GM19455 (cell line): ENCODE results near the gene MGAT5.

Source experiments
- ATAC-seq: cut with Tn5 transposase; IDR thresholded peaks from one replicate; pipeline ENCODE4 v1.9.1; 2021; ENCODE audit not compliant: unreplicated experiment

The MGAT5 gene

DNA sequence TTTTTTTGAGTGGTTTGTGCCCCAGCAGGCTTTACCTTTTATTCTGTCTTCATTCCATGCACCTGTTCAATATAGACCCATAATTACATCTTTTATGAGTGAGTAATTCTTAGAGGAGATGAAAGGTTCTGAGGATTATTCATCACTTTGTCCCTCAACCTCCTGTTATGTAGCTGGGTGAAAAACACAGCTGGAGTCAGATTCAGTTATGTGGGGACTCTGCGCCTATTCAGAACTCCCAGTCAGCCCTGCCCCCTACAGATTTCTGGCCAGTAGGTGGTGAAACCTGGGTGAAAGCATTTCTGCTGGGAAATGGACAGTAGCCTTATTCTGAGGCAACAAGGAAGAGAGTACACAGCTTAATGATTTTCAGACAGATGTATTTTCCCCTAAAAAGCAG is 107.8 kb downstream of the MGAT5 start:
- ATAC-seq: no peak

DNA sequence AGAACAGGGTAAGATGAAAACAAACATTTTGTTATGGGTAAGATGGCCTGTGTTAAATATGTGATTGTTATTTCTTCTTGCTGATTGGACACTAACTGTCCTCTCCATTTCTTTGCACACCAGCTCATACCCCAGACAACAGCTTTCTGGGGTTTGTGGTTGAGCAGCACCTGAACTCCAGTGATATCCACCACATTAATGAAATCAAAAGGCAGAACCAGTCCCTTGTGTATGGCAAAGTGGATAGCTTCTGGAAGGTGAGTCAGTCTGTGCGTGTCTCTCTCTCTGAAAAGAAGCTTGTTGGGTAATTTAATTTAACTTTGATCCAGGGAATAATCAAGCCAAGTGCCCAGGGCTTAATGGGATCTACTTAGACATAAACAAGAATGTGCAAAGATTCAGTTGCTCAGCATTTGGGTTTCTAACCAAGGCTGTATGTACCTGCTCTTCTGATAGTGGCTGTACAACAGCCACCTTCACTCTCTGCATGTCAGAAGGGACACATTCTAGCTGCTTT is 108.3 kb downstream of the MGAT5 start:
- no peak for ATAC-seq

DNA sequence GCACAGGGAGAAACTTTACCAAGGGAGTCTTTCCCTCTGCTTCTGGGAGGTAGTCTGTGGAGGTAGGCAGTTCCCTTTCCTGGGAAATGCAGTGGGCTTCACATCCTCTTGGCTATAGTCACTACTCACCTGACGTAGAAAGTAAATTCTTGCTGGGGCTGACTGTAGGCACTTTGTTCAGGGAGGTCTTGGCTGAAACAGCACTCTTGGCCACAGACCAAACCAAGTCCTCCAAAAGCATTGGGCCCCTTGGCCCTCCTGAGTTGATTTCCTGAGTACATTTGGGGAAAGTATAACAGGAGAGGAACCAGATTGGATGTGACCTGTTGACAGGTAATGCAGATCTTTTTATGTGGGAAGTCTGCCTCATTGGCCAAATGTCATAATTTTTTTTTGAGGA is 108.9 kb downstream of the MGAT5 start:
- no peak for ATAC-seq

DNA sequence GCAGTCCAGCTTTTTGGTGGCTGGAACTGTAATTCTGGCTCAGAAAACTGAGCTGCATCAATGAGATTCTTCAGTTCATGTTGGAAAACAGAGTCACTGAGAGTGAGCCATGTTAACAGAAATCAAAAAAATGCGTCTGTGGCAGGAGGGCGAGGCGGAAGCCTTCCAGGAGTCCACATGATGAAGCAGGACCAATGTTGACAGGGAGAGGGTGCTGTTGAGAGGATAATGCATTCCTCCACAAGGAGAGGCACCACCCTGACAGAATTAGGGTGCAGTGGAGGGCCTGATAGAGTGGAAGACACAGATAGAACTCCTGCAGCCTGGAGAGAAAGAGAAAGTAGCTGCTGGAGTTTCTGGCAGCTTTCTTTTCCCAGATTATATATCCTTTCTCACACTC is 111.5 kb downstream of the MGAT5 start:
- ATAC-seq: no peak

DNA sequence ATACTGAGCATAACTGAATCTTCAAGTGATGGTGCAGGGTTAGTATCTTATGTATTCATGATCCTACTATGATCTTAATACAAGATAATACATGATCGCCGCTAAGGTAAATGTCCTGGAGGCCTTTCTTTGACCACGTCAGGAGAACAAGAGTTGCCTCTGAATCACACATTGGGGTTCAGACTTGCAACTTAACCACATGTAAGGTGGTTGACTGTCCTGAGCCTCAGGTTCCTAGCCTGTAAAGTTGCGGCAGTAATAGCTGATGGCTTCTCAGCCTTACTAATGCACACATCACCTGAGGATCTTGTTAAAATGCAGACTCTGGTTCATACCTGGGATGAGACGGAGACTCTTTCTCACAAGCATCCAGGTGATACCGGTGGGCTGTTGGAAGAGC is 112.5 kb downstream of the MGAT5 start:
- no peak for ATAC-seq

DNA sequence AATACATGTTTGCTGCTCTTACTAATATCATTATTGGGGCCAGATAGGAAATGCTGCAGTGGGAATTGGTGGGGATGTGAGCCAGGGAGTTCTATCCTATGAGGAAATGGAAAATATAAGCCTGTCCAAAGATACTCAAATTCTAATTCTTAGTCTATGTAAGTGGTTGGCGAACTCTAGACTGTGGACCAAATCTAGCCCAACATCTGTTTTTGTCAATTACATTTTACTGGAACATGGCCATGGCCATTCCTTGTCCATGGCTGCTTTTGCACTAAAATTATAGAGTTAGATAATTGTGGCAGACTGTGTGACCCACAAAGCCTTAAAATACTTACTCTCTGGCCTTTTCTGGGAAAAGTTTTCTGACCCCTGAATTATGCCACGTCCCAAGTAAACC is 113.3 kb downstream of the MGAT5 start:
- ATAC-seq: no peak

DNA sequence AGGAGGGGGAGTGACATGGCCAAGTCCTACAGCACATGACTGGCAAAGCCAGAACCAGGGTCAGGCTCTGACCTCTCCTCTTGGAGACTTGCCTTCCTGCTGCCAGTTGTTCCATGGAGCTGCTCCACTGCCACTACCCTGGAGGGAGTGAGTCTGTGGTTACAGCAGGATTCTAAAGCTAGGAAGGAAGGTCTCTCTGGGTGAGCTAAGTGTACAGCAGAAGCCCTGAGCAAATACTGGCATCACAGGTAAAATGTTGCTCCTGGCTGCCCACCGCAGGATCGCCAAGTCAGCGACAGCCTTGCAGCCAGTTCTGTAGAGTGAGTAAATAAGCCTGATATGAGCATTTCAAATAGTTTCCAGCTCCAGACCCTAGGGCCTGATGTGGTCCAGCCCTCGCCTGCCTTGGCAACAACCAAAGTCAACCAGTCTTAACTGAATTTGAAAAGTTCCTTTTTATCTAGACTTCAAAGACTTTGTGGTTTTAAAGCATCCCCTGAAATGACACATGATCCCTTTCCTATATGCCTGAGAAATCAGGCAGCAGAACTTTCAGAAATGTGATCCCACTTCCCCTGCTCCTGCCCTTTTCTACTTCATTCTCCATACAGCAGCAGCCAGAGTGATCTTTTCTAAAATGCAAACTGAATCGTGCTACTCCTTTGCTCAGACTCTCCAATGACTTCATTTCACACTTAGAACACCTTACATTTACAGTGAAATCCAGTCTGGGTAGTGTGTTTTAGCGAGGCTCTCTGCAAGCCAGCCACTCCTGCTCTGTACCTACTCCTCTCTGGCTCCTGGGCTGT is 114.3 kb downstream of the MGAT5 start:
- no peak for ATAC-seq

DNA sequence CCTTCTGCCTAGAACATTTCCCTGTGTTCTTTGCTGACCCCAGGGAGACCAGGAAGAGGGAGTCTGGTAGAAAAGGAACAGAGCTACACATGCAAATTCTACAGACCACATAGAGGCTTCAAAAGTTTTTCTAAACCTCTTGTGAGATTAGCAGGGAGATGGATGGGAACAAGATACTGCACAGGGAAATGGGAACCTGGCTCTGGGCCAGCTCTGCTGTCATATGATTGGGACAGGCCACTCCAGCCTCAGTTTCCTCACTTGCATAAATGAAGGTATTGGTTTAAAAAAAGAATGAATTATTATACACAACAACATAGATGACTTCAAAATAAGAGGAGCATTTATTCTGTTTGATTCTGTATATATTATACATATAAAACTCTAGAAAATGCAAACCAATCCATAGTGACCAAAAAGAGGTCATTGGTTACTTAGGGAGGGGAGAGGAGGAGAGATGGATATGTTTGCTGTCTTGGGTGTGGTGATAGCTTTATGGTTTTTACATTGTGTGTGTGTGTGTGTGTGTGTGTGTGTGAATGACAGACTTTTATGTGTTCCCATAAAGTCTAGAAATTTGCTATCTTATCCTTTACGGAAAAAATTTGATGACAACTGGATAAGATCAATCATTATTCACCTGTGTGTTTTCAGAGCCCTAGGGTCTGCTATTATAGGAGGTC is 115.5 kb downstream of the MGAT5 start:
- ATAC-seq: no peak

DNA sequence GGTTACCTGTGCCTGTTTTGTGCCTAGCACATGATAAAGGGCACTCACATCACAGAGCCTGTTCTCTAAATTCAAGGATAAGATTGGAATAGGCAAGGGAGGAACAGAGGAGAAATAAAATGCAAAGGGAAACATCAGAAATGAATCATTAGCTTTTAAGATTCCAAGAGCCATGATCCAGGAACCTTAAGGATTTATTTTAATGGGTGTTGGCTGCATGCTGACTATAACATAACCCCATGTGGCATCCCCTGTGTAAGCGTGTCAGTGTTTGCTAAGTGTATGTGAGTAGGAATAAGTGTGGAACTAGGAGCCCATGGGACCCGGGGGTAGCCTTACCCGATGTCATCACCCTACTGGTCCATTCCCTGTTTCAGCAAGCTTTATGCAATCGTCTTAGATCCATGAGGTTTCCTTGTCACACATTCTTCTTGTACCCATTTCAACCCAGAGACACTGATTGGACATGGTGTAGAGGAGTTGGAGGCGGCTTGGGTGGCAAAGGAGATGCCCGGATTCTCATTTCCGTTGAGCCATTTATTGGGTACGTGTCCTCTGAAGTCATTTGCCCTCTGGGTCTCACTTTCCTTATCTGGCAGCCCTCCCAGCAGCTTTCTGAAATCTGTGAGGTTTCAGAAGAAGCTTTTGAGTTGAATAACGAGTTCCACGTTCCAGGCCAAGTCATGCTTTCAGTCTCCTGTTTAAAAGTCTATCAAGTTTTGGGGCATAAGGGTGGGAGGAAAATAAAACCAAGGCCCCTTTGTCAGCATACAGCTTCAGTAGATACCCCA is 117.0 kb downstream of the MGAT5 start:
- no peak for ATAC-seq

DNA sequence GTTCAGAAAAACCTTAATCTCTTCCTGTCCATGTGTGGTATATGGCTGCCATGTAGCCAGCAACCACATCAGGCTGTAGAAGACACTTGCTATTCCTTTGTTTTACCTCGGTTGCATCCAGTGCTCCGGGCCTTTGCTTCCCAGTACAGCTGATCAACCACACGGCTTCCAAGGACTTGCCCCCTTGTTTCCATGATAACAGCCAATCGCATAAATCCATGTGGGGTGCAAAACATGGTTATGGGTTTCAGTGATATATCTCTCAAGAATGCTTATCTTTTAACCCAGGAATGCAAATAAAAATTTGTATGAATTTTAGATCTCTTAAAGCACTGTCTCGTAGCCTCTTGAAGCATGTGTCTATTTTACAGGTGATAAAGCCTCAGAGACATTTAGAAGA is 118.3 kb downstream of the MGAT5 start:
- no peak for ATAC-seq

DNA sequence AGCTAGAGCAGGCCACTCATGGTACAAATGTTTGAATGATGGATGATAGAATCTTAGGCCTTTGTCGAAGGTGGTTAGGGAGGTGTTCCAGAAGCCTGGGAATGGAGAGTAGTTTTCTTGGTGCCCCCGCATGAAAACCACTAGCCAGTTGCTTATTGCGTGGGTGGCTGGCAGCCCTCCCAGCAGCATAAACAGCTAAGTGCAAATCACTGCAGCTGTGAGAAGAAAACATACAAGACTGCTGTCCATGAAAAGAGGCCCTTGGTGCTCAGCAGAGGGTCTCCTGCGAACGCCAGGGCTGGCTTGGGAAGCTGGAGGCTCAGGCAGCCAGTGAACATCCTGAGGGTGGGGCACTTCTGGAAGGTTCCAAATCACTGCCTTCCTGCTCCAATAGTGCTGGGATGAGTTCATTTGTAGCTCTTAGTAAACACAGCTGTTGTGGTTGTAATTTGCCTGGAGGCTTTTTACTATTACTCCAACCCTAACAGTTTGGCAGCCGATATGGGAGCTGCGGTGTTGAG is 118.8 kb downstream of the MGAT5 start:
- ATAC-seq: no peak

DNA sequence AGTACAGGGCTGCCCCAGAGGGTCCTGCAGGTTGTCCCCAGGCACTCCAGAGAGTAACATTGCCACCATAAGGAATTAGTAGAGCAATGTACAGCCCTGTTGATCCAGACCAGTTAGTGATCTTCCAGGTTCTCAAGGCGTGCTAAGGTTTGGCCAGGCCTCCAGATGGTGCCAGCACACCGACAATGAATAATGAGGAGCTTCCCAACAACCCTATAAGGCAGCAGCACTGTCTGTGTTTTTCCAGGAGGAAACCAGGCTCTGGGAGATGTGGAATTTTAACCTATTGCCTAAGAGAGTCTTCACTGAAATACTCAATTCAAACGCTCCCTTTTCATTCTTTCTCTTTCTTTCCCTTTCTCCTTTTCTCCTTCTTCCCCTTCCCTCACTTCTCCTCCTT is 122.1 kb downstream of the MGAT5 start:
- no peak for ATAC-seq

DNA sequence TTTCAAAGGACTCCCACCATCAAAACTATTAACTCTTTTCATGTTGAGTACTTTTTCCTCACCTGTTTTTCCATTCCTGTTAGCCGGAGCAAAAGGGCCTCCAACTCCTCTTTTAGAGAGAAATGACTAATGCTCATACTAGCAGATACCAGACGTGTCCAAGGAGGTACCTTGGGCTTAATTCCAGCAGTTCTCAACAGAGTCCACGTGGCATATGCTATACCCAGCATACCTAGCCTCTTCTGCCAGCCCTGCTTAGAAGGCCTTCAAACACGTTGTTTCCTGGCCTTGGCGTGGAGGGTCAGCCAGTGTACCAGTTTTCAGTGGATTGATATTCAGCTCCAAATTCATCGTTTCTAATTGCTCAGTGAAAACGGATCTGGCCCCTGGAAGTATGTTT is 123.9 kb downstream of the MGAT5 start:
- ATAC-seq: no peak

DNA sequence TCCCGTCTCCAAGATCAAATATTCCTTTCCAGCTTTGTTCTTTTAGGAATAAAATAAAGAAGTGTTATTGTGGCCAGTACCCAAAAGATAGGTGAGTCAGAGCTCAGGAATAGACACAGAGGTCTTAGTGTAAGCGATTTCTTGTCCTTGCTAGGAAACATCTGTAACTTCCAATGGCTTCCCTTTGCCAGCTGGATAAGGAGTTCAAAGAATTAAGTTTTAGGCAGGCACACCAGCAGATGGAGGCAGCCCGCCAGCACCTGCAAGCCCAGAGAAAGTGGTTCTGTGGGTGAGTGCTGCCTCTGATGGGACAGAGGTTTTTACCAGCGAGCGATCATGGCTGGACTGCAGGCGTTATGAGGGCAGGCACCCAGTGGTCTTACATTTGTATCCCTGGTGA is 125.4 kb downstream of the MGAT5 start:
- ATAC-seq: no peak

DNA sequence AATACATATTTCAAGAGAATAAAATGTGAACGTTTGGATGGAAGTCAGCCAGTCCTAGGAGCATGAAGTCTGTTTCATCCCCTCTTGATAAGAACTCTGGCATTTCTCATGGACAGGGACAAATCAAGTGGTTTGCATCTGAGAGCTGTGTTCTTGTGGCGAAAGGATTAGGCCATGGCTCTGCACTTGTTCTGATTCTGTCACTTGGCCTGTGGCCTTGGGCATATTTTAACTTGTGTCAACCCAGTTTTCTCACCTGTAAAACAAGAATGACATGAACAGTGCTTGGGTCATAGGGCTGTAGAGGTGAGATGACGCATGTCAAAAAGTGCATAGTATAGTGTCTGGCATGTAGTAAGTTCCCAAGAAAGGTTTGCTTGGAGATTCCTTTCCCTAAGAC is 125.8 kb downstream of the MGAT5 start:
- no peak for ATAC-seq

DNA sequence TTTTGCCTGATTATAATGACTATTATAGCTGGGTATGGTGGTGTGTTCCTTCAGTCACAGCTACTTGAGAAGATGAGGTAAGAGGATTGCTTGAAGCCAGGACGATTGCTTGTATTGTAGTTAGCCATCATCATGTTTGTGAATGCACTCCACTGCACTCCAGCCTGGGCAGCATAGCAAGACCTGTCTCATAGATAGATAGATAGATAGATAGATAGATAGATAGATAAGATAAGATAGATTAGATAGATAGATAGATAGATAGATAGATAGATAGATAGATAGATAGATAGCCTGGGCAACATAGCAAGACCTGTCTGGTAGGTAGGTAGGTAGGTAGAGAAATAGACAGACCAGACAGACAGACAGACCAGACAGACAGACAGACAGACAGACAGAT is 127.3 kb downstream of the MGAT5 start:
- ATAC-seq: no peak

DNA sequence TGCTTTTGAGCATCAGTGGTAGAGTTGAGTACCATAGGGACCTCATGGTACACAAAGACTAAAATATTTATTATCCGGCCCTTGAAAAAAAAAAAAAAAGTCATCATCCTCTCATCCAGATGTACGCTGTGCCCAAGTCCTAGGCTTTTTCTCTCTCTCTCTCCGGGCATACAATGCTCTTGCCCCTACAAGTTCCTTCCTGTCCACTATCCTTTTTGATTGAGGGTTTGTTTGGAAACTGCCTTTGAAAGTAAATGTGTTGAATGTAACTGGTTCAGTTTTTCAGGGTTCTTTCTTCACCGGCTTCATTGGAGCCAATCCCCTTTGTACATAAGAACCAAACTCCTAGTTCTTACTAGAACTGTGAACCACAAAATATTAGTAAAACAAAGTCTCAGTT is 130.3 kb downstream of the MGAT5 start:
- no peak for ATAC-seq

DNA sequence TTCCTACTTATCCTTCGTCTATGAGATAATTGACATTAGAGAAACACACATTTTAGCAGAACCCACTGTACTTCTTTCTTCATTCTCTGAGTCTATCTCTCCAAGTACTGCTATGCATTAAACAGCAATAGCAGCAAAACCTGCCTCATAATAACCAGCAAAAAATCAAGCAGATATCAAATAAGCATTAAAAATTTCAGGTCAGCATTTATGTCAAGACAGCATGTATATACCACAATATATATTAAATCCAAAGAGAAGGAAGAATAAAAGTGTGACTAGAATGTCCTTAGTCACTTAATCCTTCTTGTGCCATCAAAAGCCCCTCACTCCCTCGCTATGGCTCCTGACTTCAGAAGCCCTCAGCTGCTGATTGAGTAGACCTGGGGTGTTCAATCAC is 131.3 kb downstream of the MGAT5 start:
- ATAC-seq: no peak

DNA sequence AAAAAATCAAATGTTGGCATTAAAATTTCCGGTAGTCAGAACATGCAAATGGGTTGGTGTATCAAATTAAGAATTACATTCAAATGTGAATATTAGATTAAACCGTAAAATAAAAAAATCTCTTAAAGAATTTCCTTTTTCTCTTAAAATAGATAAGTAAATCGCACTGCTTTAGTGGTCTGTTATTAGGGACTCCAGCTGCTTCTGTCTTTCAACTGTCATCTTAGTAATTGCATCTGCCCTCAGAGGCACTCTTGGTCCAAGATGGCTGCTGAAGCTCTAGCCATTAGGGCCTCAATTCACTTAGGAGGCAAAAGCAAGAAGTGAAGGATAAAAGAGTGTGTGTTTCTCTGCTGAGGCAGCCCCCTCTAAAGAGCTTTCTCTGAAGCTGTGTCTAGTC is 132.4 kb downstream of the MGAT5 start:
- no peak for ATAC-seq

DNA sequence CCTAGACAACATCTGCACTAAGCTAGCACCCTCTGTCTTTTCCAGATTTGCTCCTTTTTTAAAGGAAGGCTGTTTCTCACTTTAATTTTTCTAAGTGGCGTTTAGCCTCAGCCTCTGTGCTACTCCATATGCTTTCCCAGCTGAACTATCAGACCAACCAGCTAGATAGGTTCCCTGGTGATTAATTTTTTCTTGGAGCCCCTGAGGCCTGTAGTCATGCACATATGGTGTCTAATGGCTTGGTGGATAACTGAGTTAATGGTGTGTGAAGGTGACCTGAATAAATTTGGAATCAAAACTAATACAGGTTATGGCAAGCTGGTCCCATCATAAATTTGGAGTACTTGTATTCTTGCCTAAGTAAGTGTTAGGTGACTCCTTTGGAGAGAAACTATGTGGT is 135.5 kb downstream of the MGAT5 start:
- no peak for ATAC-seq

DNA sequence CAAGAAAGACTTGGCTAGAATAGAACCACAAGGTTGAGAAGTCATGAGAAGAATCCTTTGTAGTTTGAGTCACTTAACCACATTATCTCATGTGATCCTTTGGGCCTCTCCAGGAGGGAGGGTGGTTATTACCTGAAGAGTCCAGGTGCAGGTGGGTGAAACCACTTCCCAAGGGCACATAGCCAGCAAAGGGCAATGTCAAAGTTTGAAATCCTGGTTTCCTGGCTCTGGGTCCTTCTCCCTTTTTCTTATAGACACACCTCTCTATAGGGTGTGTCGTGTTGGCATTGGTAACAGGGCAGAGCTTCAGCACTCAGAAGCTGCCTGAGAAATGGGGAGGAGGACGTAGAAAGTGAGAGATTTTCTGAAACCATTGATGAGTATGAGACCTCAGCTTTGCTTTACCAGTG is 137.9 kb downstream of the MGAT5 start:
- peak; percentile 86 for ATAC-seq
